Stimulated activated CD8-positive, alpha-beta memory T cell treated with anti-CD3 and anti-CD28 coated beads, Interleukin-4, amount 100 ng/mL, for 24 hours (primary cell): ENCODE data around the gene SMARCA4.

Experiments used
- DNase-seq: peaks from one replicate; pipeline ENCODE4 v3.0.0-alpha.2; 2020; ENCODE audit warnings: low read depth

The SMARCA4 gene

DNA sequence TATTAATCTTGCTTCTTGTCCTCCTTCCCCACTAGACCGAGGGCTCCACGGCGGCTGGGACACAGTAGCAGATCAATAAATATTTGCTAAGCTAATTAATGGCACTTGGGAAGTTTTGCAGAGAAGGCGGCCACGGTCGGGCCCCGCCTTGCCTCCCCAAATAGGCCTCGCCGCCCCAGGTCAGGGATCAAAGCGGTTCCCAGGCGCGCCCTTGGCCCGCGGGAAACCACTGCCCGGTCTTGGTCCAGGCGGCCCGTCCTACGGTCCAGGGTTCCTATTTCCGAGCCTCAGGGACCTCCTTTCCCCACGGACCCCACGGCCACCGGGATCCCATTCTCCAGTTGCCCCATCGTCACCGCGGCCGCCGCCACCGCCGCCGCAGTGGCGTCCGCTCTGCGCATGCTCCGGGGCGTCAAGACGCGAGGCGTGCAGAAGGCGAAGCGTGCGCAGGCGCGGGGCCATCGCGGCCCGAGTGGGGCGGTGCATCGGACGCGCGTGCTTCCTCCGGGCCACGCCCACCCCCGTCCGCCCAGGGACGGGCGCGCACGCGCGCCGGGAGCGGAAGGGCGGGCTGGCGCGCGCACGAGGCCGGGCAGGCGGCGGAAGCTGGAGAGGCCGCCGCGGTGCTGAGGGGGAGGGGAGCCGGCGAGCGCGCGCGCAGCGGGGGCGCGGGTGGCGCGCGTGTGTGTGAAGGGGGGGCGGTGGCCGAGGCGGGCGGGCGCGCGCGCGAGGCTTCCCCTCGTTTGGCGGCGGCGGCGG, at the start of gene SMARCA4:
Gene SMARCA4 (plus strand): TSS at position 717 of the 759 bp plus-strand sequence. CDS start 23,122 bp downstream, outside the sequence.
- DNase-seq, result peak; percentile 97

- DNase-seq, result no peak
These were observed 49.1 kb upstream of the SMARCA4 start for GRCh38 chr19:10911579-10912363.

- no peak for DNase-seq
These were observed 48.2 kb upstream of the SMARCA4 start for GRCh38 chr19:10912619-10913018.

DNA sequence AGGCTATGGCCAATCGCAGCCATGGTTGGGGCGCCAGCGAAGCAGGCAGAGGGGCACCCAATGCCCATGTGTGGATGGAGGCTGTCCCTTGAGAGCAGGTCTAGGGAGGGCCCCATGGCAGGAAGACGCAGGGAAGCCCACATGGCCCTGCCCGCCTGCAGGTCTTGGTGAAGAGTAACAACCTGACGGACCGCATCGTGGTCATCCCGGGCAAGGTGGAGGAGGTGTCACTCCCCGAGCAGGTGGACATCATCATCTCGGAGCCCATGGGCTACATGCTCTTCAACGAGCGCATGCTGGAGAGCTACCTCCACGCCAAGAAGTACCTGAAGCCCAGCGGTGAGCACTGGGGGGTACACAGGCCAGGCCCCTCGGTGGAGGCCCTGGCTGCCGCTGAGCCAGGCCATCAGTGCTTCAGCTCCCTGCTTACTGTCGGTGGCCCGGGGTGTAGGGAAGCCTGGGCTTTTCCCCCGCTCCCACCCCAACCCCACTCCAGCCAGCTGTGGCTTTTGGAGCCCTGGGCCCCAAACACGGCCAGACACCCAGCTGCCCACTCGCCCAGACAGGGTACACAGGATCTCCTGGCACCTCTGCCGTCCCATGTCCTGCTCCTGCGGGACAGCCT, 47.0 kb upstream of the SMARCA4 start:
- DNase-seq, result no peak

- DNase-seq, result no peak
These were observed 45.4 kb upstream of the SMARCA4 start for GRCh38 chr19:10915130-10916091.

- DNase-seq, result no peak
These were observed 44.2 kb upstream of the SMARCA4 start for GRCh38 chr19:10916602-10917001.

DNA sequence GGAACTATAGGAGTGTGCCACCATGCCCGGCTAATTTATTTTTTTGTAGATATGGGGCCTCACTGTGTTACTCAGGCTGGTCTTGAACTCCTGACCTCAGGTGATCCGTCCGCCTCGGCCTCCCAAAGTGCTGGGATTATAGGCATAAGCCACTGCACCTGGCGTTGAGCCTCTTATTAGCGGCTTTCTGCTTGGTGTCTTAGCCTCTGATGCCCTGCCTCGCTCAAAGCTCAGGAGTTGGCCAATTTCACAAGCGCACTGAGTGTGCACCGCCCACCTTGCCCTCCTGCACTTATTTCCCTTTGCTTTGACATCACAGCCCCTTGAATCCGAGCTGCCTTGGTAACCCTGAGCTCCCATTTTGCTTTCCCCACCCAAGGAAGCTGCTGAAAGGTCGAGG, 42.5 kb upstream of the SMARCA4 start:
- no peak for DNase-seq

- DNase-seq, result no peak
These were observed 41.2 kb upstream of the SMARCA4 start for GRCh38 chr19:10919352-10920287.

- DNase-seq, result no peak
These were observed 40.6 kb upstream of the SMARCA4 start for GRCh38 chr19:10920288-10920655.

DNA sequence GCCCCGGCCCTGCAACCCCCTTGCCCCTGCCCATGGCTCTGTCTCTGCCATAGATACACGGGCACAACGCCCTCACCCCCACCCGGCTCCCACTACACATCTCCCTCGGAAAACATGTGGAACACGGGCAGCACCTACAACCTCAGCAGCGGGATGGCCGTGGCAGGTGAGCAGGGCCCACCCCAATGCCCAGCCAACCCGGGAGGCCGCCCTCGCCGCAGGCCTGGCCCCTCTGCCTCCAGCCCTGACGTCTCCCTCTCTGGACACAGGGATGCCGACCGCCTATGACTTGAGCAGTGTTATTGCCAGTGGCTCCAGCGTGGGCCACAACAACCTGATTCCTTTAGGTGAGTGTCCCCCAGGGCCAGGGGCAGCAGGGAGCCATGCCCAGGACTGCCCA, 40.0 kb upstream of the SMARCA4 start:
- DNase-seq, result no peak

- no peak for DNase-seq
These were observed 39.5 kb upstream of the SMARCA4 start for GRCh38 chr19:10921199-10921909.

- no peak for DNase-seq
These were observed 38.8 kb upstream of the SMARCA4 start for GRCh38 chr19:10921910-10922637.

GRCh38 chr19:10922638-10923014, 38.2 kb upstream of the SMARCA4 start:
- DNase-seq, result no peak

DNA sequence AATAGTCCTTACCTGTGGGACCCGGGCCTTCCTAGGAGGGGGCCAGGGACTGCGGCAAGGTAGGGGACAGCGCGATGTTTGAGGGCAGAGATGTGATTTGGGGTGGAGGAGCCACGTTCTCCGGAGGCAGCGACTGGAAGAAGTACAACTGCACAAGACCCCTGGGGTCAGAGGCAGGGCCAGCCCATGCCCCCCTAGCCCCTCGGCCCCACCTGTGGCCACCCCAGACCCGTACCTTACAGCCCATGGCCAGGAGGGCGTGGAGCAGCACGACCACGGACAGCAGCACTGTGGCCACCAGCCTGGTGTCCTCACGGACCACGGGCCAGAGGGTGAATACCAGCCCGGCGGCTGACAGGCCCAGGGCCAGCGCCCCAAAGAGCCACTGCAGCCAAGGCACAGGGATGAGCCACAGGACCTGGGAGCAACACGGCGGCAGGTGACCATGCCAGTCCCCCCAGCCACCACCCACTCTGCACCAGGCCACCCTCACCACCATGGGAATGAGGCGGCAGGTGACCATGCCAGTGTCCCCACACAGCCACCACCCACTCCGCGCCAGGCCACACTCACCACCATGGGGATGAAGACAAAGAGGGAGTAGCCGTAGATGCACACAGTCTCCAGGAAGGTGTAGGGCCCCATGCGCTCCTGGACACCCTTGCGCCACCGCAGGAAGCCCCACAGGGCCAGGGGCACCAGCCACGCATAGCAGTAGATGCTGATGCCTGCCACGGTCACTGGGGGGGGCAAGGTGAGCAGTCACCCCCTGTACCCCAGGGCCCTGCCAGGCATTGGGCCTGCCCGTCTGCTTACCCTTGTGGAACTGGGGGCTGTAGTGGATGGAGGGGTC, 37.3 kb upstream of the SMARCA4 start:
- DNase-seq, result no peak

DNA sequence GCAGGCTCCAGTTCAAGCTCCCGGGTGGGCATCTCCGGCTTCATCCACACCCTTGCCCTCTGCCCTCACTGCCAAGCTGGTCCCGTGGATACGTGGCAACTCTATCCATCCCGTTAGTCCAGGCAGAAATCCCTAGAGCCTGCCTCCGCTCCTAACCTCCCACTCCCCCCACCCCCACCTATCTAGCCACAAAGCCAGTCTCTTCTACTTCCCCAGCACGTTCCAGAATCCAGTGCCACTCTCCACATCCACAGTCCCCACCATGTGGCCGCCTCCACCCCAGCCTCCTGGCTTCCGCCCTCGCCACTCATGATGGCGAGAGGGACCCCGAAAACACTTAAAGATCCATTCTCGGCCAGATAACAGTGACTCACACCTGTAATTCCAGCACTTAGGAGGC, 36.2 kb upstream of the SMARCA4 start:
- no peak for DNase-seq

GRCh38 chr19:10927730-10928562, 32.9 kb upstream of the SMARCA4 start:
- DNase-seq, result no peak
